Activated effector memory CD4-positive, alpha-beta T cell treated with Interleukin-2 at 50 U/mL for 16 hours (primary cell): ENCODE data around the gene ENG.
A peak's percentile ranks its signal among the peaks of the same experiment; 100 is the strongest.

ENCODE experiments used
- DNase-seq: peaks from one replicate; pipeline ENCODE4 v3.0.0-alpha.2; 2020

The ENG gene

DNA sequence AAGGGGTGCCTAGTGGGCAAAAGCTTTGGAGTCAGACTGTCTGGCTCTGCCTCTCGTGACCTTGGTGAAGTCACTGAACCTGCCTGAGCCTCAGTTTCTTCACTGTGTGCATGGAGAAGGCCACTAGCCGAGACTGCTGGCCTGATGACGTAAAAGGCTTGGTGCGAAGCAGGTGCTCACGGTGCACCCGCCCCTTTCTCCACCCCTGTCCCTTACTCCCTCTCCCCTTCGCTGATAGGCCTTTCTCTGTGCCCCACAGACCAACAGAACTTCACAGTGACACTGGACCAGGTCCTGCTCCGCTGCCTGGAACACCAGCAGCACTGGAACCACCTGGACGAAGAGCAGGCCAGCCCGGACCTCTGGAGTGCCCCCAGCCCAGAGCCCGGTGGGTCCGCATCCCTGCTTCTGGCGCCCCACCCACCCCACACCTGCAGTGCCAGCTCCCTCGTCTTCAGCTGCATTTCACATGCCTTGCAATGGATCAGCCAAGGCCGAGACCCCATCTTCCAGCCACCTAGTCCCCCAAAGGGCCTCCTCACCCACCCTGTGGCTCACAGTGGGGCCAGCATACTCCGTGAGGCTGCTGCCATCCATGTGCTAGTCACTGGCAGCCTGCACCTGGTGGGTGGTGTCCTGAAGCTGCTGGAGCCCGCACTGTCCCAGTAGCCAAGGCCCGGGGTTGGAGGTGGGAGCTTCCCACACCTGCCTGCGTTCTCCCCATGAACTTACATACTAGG is 41.4 kb downstream of the ENG start:
- DNase-seq = no peak

DNA sequence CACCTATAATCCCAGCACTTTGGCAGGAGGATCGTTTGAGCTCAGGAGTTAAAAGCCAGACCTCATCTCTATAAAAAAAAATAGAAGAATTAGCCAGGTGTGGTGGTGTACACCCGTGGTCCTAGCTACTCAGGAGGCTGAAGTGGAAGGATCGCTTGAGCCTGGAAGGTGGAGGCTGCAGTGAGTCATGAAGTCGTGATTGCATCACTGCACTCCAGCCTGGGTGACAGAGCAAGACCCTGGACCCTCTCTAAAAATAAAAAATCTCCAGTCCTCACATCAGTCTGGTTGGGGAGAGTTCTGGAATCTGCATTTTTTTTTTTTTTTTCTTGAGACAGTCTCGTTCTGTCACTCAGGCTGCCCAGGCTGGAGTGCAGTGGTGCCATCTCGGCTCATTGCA is 42.4 kb downstream of the ENG start:
- DNase-seq = no peak

DNA sequence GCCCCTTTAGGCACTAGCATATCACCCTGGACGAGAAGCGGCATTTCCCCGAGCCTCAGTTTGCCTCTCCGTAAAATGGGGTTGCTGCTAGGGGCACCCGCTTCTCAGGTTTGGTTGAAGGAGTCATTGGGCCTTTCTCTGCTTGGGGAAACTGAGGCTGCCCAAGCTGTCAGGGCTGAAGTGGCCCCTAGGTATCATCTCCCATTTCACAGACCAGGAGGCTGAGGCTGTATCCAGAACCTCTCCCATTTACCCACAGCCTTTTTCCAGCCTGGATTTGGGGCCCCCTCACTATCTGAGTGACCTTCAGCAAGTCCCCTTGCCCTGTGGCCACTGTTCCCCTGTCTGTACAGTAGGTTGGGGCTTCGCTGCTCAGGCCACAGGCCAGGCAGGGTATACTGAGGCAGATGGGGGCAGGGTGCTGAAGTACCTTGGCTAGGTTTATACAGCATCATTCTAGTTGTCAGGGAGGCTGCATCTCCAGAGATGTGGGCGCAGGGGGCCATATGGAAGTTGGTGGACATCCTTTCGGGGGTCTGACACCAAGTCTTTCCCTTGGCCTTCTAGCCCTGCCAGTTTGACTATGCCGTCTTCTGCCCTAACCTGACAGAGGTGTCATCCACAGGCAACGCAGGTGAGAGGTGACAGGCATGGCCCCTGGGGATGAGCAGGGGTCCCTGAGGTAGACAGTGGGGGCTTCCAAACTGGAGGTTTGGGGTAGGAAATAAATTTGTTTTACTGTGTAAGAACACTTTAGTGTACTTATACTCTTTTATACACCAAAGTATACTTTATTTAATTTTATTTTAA is 43.9 kb downstream of the ENG start:
- no peak for DNase-seq

DNA sequence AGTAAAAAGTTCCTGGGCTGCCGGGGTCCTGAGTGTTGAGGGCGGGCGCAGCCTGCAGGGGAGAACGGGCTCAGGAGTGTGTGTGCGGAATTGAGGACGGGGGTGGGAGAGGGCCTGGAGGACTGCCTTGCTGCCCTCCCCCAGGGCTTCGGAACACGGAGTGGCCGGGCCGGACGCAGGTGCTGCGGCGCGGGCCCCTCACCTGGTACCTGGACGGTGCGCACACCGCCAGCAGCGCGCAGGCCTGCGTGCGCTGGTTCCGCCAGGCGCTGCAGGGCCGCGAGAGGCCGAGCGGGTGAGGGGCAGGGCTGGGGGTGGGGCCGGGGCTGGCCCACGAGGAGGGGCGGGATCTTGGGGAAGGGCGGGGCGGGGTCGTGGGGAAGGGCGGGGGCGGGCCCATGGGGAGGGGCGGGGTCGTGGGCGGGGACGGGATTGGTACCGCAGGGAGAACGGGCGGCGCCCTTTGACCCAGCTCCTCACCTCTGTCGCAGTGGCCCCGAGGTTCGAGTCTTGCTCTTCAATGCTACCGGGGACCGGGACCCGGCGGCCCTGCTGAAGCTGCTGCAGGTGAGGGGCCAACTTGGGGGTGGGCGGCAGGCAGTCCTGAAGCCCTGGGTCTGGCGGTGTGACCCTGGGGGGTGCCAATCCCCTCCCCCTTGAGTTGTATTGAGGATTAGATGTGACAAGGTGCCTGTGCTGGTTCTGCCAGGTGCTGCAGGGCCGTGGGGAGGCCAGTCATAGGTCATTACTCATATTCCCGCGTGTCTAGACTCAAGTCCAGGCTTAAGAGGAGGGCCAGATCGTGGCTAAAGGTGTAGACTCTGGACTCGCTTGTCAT is 44.7 kb downstream of the ENG start:
- DNase-seq = no peak

DNA sequence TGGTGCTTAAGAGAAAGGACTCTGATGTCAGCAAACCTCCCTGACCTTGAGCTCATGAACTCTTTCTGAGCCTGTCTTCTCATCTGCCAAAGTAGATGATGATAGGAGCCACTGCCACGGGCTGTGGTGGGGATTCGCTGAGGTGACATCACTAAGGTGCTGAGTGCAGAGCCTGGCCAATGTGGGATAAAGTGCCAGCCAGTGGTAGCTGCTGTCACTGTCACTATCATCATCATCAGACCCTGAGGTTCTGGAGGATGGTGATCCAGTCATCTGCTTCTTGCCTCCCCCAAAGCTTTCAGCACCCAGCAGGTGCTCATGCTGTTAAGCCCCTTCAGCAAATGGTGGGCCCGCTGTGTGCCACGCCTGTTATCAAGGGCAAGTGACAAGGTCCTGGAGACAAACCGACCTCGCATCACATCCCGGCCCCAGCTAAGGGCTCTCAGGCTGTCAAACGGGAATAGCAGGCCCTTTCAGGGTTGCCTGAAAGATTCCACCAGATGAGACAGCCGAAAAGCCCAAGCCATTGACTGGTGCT is 45.4 kb downstream of the ENG start:
- no peak for DNase-seq

DNA sequence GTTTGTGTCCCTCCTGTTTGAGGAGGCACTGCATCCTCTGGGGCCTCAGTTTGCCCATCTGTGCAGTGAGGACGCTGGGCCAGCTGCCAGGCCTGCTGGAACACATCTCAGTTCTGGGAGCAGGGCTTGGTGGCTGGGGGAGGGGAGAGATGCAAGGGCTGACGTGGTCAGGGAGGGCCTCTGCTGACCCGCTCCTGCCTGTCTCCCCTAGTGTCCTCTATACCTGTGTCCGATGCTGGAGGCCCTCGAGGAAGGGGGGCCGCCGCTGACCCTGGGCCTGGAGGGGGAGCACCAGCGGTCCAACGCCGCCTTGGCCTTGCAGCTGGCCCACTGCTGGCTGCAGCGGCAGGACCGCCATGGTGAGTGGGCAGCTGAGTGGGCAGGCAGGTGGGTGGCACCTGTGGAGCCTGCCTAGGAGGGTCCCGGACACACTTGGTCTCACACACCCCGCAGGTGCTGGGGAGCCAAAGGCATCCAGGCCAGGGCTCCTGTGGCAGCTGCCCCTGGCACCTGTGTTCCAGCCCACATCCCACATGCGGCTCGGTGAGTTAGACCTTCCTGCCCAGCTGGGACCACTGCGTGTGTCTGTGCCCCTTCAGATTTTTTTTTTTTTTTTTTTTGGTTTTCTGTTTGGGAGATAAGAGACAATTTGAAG is 46.0 kb downstream of the ENG start:
- no peak for DNase-seq

DNA sequence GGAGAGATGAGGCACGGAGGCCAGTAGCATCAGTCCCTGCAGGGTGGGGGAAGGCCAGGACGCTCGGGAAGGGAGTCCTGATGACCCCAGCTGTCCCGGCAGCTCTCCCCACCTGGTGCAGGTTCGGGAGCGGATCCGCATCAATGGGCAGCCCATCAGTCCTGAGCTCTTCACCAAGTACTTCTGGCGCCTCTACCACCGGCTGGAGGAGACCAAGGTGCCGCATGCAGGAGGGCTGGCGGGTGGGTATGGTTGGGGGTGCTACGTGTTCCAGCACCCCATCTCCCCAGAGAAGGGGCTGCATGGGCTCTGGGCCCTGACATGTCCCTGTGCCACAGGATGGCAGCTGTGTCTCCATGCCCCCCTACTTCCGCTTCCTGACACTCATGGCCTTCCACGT is 47.6 kb downstream of the ENG start:
- no peak for DNase-seq

DNA sequence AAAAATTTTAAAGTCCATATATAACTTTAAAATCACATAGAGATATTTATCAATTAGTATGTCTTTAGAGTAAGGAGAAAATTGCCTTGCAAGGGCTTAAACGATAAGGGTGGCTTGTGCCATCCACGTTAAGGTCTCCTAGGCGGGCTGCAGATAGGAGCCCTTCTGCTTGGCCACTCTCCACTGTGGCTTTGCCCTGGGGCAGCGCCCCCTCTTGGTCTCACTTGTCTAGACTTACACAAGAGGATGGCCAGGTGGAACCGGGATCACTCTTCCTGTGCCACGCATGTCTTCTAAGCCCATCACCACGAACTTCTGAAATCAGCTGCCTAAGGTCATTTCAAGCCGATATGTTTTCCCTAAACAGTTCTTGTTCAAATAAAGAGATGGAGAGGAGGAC is 48.8 kb downstream of the ENG start:
- DNase-seq = peak; percentile 9

DNA sequence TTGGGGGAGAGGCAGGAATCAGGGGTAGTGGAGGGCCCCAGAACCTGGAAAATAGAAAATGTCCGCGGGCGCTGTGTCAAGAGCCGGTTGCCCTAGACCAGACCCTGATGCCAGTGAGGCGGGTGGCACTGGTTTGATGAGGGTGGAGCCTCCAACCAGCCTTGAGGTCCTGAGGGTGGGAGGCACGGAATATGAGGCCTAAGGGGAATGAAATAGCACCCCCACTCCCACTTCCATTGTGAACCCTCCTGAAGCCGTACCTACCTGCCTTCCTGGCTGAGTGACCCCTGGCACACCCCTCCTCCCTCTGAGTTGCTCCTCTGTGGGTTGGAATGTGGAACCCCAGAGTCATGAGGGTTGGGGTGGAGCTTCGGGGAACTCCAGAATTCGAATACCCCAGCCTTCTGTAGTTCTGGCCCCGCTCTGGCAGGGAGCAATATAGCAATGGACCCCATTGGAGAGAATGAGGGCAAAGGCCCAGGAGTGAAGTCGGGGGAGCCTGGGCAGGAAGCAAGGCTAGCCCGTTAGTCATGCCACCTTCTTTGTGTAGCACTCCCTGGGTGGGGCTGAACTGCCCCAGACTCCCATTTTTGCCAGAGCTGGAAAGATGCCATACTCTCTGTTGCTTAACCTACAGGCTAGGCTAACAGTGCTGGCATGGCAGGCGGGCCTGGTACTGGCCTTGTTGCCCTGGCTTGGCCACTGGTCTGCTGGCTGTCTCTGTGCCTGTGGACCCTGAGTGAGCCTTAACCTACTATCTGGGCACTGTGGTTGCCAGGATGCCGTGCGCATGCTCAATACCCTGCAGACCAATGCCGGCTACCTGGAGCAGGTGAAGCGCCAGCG is 50.7 kb downstream of the ENG start:
- no peak for DNase-seq

DNA sequence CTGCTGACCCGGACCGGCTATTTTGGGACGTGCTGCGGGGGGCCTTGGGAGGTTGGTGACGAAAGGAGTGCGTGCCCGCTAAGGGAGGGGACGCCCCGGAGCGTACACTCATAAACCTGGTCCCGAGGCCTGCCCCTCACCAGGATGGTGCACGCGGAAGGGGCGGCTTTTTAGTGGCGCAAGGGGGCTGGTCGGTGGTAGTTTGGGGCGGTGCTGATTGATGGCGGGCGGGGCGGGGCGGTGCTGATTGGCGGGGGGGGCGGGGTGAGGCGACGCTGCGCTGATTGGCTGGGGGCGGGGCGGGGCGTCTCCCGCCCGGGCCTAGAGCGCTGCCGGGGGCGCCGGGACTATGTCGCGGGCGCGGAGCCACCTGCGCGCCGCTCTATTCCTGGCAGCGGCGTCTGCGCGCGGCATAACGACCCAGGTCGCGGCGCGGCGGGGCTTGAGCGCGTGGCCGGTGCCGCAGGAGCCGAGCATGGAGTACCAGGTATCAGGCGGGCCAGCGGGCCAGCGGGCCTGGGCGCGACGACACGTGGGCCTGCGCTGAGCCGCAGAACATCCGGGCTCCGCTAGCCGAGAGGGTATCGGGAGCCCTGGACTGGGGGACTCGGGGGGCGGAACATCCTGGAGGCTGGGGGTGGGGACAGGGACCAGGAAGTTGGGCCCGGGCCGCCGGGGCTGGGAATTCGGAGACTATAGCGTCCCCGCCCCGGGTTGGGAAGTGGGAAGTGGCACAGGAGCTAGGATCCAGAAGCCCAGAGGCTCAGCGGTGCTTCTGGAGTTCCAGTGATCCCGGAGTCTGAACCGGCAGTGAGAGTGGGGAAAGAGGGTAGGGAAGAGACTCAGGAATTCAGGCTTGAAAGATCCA is 51.6 kb downstream of the ENG start, which contains the start of gene FPGS:
FPGS (plus strand) TSS at position 307 of the 868 bp plus-strand sequence; CDS start at position 350, 43 bp downstream.
- peak; percentile 75 for DNase-seq

DNA sequence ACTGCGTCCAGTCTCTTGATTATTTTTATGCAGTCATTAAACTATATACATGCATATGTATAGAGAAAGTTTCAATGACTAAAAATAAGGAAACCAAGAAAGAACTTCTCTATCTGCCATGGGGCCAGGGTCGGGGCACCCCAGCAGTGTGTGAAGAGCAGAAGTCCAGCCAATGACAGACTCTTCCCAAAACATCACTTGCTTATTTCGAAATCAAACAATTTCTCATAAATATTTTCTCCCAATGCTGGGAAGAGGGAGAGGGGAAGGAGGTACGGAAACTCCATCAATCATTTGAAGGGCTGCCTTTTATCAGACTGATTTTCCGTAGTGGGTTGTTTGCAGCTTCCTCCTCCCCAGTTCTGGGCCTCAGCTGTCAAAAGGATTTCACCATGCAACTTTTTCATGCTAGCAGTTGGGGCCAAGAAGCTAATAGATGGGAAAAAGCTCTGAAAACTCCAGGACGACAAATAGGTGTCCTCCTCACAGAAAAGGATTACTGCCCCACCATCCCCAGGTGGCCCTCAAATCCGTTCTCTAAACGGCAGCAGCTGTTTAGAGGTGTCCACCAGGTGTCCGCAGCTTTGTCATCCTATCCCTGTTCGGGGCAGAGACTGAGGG is 52.4 kb downstream of the ENG start:
- no peak for DNase-seq

DNA sequence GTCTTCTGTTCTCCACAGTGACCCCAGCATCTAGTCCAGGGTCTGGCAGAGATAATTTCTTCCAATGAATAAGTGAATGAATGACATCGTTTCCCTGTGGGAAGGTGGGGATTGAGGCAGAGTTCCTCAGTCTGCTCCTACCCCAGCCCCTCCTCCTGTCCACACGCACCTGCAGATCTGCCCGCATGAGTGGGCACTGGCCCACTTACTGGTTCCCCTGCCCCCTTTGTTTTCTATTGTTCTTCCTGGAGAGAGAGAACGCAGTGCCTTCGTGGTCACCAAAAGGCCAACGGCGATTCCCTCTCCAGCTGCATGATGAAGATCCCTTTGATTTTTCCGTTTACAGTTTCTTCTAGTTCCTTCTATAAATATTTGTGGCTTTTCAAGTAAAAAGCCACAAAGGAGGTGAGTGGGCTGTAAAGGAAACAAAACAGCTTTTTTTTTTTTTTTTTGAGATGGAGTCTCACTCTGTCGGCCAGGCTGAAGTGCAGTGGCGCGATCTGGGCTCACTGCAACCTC is 57.5 kb downstream of the ENG start:
- DNase-seq = no peak

DNA sequence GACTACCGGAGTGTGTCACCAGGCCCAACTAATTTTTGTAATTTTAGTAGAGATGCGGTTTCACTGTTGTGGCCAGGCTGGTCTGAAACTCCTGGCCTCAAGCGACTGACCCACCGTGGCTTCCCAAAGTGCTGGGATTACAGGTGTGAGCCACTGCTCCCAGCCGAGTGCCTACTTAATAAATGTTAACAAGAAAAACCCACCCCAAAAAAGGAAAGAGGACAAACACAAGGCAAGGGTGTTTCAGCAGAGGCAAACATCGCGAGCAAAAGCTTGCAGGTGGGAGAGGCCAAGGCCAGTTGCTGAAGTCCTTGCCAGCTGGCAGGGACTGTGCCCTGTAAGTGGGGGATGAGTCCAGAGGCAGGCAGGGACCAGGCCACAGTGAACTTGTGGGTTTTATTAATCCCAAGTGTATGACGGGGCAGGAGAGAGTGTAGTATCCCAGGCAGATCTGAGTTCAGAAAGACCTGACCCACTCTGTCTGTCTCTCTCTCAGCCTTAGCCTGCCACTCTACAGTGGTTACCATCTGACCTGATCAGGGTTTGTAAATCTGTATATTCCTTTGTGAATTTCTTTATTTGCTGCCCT is 58.1 kb downstream of the ENG start:
- no peak for DNase-seq

DNA sequence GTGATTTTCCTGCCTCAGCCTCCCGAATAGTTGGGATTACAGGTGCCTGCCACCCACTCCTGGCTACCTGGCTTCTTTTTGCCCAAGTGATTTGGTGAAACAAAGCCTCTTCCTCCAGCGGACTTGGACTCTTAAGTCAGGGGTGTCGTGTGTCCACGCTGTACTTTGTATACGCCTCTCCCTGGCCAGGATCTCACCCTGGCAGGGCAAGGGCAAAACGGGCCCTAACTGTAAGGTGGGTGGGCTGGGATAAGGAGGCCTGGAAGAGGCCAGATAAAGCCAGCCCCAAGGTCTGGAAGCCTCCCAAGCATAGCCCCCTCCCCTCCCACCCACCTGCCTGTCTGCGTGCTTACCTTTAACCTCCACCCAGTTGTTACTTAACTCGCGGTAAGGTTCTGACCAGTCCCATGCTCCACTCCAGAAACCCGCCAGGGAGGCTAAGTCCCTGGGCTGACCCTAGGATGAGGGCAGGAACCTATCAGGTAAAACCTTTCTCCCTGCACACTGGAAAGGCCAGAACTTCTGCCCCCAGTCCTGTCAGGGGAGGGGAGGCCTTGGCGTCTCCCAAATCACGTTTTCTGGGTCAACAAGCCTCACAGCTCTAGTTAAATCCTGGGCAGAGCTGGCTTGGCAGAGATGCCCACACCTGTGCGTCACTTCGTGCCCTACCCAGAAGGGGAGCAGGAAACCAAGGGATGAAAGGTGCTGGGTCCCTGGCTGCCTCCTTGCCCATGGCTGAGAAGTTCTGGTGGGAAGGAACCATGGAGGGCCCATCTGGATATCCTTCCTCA is 60.3 kb downstream of the ENG start:
- DNase-seq = no peak

DNA sequence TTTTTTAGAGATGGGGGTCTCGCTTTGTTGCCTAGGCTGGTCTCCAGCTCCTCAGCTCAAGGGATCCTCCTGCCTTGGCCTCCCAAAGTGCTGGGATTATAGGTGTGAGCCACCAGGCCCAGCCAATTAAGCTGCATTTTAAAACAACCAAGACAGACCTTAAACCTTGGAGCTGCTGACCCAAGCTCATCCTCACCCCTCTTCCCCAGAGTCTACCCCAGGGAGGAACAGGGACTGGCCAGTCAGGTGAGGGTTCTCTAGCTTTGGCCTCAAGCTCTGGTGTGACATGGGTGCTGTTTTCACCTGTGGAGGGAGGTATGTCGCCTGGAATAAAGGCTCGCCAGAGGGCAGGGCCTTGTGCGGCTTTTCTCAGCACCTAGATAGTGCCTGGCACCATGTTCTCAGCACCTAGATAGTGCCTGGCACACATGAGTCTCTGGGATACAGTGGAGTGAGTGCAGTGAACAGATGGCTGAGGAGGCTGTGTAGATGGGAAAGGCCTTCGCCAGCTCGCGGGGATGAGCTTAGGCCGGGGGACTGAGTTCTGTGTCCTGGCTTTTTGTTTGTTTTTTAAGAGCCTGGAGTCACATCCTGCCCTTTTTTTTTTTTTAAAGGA is 61.3 kb downstream of the ENG start:
- DNase-seq = no peak

DNA sequence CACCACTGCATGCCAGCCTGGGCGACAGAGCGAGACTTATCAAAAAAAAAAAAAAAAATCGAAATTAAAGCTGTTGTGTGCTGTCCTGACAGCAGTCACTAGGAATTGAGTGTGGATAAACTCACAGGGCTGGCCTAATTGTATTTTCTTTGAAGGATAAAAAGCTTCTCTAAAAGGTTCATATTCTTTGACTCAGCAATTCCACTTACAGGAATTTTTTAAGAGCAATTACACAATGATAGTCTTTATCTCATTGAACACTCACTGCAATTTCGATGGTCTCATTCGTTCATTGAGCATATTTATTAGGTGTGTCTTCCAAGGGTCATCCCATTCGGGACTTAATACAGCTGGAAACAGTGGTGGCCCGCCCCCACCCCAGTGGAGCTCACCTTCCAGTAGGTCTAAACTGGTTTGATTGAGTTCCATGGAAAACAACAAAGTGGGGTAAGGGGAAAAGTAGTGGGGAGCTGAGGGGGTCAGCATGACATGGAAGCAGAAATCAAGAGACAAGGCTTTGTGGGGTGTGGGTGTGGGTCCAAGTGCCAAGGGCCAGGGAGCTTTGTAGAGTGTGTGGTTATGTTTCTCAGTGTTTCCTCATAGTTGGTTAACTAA is 61.9 kb downstream of the ENG start:
- no peak for DNase-seq

DNA sequence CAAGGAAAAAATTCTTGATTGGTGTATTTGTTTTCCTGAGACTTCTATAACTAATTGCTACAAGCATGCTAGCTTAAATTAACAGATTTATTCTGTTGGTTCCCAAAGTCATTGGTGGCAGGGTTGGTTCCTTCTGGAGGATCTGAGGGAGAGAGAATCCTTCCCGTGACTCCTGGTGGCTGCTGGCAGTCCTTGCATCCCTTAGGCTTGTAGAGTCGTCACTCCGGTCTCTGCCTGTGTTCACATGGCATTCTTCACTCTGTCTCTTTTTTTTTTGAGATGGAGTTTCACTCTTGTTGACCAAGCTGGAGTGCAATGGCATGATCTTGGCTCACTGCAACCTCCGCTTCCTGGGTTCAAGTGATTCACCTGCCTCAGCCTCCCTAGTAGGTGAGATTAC is 63.4 kb downstream of the ENG start:
- DNase-seq = no peak
